GM12873 (cell line): ENCODE measurements around the gene GTSE1.

Source experiments
- TF ChIP-seq, protein P1 (sequence below): IDR thresholded peaks from 2 replicates; pipeline ENCODE4 v1.5.1; 2012; ENCODE audit warnings: low read depth, mild to moderate bottlenecking, moderate library complexity, low read length, control low read depth; ENCODE audit not compliant: insufficient read depth; ENCODE audit errors: missing control alignments

Gene GTSE1

DNA sequence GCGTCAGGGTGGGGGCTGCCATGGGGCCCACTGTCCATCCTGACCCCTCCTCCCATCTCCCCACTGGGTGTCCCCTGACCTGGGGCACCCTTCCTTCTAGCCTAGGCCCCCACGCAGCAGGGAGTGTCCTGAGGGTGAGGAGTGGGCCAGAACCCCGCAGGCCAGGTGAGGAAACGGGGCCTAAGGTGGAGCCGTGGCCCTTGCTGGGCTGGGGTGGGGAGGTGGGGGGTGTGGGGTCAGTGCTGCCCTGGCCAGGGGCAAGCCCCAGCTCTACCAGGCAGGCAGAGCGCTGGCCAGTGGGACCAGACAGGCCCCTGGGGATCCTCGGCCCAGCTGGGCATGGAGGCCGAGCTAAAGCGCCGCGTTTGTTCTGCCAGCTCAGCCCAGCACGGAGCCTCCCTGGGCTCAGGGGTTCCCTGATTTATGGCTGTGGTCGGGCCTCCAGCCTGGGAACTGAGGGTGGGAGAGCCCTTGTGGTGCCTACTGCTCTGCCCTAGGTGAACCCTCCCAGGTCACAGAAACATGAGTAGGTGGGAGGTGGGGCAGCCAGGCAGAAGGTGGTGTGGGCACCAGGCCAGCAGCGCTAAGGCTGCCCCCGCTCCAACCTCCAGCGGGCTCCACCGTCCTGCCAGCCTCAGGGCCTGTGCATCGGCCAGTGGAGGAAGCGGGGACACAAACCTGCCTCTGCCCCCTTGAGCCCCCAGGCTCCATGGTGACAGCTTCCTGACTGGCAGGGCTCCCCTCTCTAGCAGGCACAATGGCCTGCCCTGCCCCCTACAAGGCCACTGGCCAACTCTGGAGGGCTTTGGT, 61.2 kb downstream of the GTSE1 start:
- TF ChIP-seq, protein P1, sequence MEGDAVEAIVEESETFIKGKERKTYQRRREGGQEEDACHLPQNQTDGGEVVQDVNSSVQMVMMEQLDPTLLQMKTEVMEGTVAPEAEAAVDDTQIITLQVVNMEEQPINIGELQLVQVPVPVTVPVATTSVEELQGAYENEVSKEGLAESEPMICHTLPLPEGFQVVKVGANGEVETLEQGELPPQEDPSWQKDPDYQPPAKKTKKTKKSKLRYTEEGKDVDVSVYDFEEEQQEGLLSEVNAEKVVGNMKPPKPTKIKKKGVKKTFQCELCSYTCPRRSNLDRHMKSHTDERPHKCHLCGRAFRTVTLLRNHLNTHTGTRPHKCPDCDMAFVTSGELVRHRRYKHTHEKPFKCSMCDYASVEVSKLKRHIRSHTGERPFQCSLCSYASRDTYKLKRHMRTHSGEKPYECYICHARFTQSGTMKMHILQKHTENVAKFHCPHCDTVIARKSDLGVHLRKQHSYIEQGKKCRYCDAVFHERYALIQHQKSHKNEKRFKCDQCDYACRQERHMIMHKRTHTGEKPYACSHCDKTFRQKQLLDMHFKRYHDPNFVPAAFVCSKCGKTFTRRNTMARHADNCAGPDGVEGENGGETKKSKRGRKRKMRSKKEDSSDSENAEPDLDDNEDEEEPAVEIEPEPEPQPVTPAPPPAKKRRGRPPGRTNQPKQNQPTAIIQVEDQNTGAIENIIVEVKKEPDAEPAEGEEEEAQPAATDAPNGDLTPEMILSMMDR: no peak

DNA sequence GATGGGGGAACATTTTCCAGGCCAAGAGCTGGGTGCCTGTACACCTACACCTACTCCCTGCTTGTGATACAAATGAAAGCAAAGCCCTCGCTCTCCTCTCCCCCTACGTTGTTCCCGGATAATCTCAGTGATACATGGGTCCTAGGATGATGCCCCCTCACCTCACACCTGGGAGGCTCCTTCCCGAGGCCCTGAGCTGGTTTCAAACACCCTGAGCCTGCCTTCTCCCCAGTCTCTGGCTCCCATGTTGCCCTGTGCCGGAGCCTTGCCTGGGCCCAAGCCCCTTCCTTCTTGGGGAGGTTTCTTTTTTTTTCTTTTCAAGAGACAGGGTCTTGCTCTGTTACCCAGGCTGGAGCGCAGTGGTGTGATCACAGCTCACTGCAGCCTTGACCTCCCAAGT, 62.1 kb downstream of the GTSE1 start:
- TF ChIP-seq, protein P1: no peak

DNA sequence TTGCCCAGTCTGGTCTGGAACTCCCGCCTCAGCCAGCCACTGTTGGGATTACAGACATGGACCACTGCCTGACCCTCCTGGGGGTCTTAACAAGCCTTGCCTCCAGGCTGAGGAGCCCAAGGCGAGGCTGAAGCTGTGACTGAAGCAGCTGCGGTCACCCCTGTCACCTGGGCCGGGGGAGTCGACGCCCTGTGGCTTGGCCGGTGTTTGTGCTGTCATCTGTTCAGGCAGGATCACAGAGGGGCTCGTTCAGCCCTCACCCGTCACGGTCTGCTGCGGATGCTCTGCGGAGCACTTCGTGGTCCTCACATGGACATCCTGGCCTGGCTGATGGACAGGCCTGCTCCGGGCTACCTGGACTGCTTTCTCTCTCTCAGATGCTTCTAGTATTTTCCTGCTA, 62.7 kb downstream of the GTSE1 start:
- TF ChIP-seq, protein P1: no peak

DNA sequence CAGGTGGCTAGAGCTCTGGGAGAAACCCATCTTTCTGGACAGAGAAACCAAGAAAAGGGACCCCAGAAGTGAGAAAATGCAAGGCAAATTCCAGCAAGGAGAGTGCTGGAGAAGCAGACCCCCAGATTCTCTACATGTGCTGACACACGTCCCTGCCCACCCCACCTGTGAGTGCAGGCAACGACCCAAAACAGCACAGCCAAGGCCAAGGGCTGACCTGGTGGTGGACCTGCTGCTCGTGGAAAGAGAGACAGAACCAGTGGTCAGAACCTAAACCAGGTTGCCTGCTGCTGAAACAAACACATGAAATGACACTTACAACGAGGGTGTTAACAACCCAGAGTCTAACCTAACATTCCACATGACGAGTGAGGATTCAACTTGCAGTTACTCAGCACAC, 63.4 kb downstream of the GTSE1 start:
- TF ChIP-seq, protein P1: no peak

DNA sequence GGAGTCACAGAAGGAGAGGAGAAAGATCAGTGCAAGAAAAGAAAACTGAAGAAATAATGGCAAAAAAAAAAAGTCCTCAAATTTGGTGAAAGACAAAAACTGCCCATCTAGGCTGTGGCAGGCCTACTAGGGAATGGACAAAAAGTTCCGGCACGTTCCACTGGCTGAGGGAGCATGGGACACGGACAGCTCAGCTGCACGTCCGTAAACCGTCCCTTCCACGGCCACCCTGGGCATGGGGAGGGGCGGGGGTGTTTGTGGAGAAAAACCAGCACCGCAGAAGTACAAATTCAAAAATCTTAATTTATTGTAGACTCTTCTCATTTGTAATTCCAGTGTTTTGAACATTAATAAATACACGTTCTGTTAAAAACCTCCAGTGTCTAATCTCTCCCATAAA, 64.2 kb downstream of the GTSE1 start:
- TF ChIP-seq, protein P1: no peak

DNA sequence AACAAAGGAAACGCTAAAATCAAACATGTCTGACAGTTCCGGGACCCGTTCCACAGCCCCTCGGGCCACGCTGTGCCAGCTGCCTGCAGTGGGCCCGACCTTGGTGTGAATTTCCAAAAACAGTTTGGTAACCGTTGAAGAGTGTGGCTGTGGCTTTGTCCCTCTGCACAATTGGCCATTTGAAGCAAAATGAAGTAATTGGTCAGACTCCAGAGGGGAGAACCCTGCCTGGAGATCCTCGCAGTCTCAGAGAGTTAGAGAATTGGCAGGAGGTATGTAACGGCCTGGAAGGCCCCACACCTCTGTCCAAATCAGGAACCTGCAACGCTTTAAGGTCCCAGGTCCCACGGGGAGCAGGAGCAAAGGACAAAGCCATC, 65.1 kb downstream of the GTSE1 start:
- TF ChIP-seq, protein P1: no peak

DNA sequence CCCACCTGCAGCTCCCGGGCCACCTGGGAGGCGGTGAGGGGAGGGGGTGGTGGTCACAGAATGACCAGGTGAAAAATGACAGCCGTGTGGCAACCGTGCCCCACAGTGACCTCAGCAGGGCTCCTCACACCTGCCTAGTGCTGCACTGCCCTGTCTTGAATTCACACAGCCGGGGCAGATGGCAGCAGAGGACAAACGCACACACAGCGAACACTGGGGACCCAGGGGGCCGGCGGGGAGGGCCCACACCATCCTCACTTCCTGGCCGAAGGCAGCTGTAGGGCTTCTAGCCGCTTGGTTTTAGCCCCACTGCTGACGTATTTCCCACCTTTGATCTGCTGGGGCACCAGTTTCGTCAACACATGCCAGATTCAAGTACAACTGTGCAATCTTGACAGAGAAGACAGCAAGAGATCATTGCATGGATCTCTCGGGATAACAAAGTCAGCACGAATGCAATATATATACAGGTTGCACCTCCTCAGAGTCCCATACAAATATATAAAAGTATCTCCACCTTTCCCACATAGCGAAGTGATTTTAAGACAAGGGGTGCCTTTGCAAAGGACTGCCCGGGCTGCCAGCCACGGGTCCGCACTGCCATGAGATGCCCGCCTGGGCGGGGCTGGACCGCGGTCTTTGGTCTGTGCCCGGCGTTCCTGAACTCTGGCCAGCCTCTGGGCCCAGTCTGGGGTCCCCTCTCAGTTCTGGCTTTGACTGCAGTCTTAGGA, 65.7 kb downstream of the GTSE1 start:
- TF ChIP-seq, protein P1: no peak
